Measurements from ENCODE around the gene MYO1A.

MYO1A gene

GRCh38 chr12:57088354-57089270 lies 38.7 kb upstream of the MYO1A start, which contains the start of gene NAB2:
TSS of gene NAB2 (plus strand) at chr12:57089114. CDS start at chr12:57089272, 158 bp downstream.
- peak; percentile 95 for DNase-seq (ENCODE audit: extremely low read depth, insufficient read length)
- H3K27me3 ChIP-seq (replicated peaks; ENCODE audit: control insufficient read depth, insufficient read depth, low read length), result no peaks in the 10 kb centered on the region
- H3K4me3 ChIP-seq (replicated peaks; ENCODE audit: low read depth, low read length), result peak within 1 kb of the TSS; percentile 89
- no peak for TF ChIP-seq CTCF (IDR thresholded peaks at IDR 0.05; ENCODE audit: insufficient read depth, low read length, poor library complexity, severe bottlenecking)
- peaks cover 7% of the 10 kb centered on the region for H3K36me3 ChIP-seq (ENCODE audit: control insufficient read depth, insufficient read depth, low read length)

GRCh38 chr12:57087691-57088353 lies 37.9 kb upstream of the MYO1A start:
- no peak for TF ChIP-seq CTCF (IDR thresholded peaks at IDR 0.05; ENCODE audit: insufficient read depth, low read length, poor library complexity, severe bottlenecking)
- Histone ChIP-seq H3K36me3 (ENCODE audit: control insufficient read depth, insufficient read depth, low read length) (peaks cover 5% of the 10 kb centered on the region), H3K4me3 (replicated peaks; ENCODE audit: low read depth, low read length) (peak overlapping the region; percentile 84), H3K27me3 (replicated peaks; ENCODE audit: control insufficient read depth, insufficient read depth, low read length) (no peaks in the 10 kb centered on the region)
- no peak for DNase-seq (ENCODE audit: extremely low read depth, insufficient read length)

GRCh38 chr12:57087010-57087690 lies 37.2 kb upstream of the MYO1A start:
- peak; percentile 91 for DNase-seq (ENCODE audit: extremely low read depth, insufficient read length)
- TF ChIP-seq CTCF (IDR thresholded peaks at IDR 0.05; ENCODE audit: insufficient read depth, low read length, poor library complexity, severe bottlenecking), result no peak
- peaks cover 2% of the 10 kb centered on the region for H3K36me3 ChIP-seq (ENCODE audit: control insufficient read depth, insufficient read depth, low read length)

GRCh38 chr12:57086493-57087009 lies 36.6 kb upstream of the MYO1A start:
- peak overlapping the region; percentile 84 for H3K4me3 ChIP-seq (replicated peaks; ENCODE audit: low read depth, low read length)
- H3K27me3 ChIP-seq (replicated peaks; ENCODE audit: control insufficient read depth, insufficient read depth, low read length), result no peaks in the 10 kb centered on the region
- H3K36me3 ChIP-seq (ENCODE audit: control insufficient read depth, insufficient read depth, low read length), result peaks cover 2% of the 10 kb centered on the region
- peak; percentile 58 for TF ChIP-seq CTCF (IDR thresholded peaks at IDR 0.05; ENCODE audit: insufficient read depth, low read length, poor library complexity, severe bottlenecking)
- peak; percentile 72 for DNase-seq (ENCODE audit: extremely low read depth, insufficient read length)

More at GRCh38 chr12:57087010-57087690, 37.2 kb upstream of the MYO1A start:
- no peaks in the 10 kb centered on the region for H3K27me3 ChIP-seq (replicated peaks; ENCODE audit: control insufficient read depth, insufficient read depth, low read length)
- peak overlapping the region; percentile 84 for H3K4me3 ChIP-seq (replicated peaks; ENCODE audit: low read depth, low read length)

GRCh38 chr12:57085999-57086492 lies 36.1 kb upstream of the MYO1A start:
- Histone ChIP-seq H3K4me3 (replicated peaks; ENCODE audit: low read depth, low read length) (peak overlapping the region; percentile 84), H3K36me3 (ENCODE audit: control insufficient read depth, insufficient read depth, low read length) (no peaks in the 10 kb centered on the region), H3K27me3 (replicated peaks; ENCODE audit: control insufficient read depth, insufficient read depth, low read length) (no peaks in the 10 kb centered on the region)
- TF ChIP-seq CTCF (IDR thresholded peaks at IDR 0.05; ENCODE audit: insufficient read depth, low read length, poor library complexity, severe bottlenecking), result no peak
- DNase-seq (ENCODE audit: extremely low read depth, insufficient read length), result no peak
